GM19452 (cell line): ENCODE results near the gene FBXO33.
A peak's percentile ranks its signal among the peaks of the same experiment; 100 is the strongest.

Source experiments
- ATAC-seq: cut with Tn5 transposase; IDR thresholded peaks from one replicate; pipeline ENCODE4 v1.9.1; 2021; ENCODE audit not compliant: unreplicated experiment

FBXO33 gene, protein sequence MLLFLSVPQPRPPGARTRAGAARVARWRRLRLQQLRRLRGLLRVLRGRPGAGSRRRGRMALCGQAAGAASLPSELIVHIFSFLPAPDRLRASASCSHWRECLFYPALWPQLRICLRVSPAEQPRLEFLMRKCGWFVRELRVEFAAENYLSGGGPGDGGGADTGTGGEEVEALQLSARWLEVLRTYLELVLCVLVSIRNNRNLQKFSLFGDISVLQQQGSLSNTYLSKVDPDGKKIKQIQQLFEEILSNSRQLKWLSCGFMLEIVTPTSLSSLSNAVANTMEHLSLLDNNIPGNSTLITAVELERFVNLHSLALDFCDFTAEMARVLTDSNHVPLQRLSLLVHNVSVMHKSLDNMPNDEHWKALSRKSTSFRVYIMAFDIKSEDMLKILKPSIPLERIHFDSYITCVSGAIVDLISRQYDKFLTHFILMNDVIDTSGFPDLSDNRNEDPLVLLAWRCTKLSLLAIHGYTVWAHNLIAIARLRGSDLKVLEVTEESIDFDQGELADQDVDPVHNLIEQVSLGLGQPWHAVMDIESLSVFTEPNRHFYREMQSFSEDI

DNA sequence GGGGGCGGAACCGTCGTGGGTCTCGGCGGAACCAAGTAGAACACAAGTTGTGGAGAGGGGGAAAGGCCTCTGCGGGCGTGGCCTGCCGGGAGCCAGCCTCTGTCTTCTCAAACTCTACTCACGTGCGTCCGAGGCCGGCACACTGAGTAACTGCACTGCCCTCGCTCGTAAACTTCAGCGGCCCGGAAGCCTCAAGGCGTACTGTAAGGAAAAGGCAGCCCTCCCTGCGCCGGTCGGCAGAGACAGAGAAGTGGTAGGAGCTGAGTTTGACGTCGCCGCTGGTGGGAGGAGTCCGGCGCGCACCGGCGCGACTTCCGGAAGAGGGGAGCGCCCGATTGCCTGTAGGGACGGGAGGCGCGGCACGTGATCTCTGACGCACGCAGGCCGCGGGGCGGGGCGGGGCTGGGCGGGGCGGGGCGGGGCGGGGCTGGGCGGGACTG is at the start of gene FBXO33:
TSS of gene FBXO33 (minus strand) at position 255 of the 440 bp plus-strand sequence. CDS start 271 bp downstream, outside the sequence.
- ATAC-seq: peak; percentile 77

DNA sequence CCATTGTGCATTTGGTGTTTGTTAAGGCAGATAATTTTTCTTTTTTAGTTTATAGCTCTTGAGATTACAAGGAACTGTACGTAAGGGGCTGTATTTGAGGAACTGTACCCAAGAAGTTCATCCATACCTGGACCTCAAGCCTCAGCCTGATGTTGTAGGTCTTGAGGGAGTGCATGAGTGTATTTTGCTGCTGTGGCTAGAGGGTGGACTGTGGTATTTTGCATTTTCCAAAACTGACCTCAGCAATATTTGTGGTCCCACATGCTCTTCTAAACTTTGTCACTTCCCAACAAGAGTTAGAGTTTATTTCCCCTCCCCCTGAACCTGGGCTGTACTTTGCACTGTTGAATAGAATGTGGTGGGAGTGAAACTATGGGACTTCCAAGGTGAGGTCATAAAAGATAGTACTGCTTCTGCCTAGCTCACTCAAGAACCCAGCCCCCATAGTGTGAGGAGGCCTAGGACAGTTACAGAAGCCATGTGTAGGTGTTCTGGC is 42.2 kb upstream of the FBXO33 start:
- ATAC-seq: peak; percentile 92

DNA sequence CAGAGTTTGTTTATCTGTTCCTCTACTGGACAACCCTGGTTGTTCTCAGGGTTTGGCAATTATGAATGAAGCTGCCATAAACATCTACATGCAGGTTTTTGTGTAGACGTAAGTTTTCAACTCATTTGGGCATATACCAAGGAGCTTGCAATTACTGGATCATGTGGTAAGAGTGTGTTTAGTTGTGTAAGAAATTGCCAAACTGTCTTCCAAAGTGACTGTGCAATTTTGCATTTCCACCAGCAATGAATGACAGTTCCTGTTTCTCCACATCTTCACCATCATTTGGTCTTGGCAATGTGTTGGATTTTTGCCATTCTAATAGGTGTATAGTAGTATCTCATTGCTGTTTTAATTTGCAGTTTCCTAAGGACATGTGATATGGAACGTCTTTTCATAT is 39.8 kb upstream of the FBXO33 start:
- ATAC-seq: no peak

DNA sequence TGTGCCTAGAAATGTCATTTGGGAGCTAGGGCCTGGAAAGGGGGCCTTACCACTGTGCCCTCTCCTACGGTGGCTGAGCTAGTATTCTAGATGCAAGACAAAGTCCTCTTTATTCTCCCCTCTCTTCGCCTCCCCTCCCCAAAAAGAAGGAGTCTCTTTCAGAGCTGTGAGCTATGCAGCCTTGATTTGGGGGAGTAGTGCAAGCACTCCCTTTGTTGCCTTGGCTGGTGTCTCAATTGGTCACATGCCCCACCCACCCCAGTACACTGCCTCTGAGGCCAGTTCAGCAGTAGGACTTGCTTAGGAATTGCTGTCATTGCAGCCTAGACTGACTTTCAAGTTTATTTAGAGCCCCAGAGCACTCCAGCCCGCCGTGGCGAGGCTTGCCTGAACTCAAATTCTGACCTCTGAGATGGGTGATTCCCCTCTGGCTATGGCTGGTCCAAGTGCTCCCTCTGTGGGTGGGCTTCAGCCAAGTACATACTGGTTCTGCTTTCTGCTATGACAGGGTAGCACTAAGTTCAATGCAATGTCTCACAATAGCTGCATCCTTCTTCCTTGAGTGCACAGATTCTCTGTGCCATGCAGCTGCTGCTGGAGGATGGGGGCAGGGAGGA is 37.0 kb upstream of the FBXO33 start:
- ATAC-seq: peak; percentile 93

DNA sequence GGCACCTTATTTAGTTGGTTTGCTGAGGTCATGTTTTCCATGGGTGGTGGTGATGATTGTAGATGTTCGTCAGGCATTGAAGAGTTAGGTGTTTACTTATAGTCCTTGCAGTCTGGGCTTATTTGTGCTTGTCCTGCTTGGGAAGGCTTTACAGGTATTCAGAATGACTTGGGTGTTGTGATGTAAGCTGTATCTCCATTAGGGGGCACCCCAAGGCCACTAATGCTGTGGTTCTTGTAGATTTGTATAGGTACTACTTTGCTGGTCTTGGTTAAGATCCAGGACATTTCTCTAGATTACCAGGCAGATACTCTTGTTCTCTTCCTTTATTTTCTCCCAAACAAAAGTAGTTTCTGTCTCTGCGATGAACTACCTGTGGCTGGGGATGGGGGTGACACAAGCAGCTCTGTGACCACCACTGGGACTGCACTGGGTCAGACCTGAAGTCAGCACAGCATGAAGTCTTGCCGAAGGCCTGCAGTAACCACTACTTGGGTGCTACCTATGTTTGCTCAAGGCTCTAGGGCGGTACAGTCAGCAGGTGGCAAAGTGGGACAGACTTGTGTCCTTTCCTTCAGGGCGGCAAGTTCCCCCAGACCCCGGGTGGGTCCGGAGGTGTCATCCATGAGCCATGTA is 35.8 kb upstream of the FBXO33 start:
- peak; percentile 50 for ATAC-seq

DNA sequence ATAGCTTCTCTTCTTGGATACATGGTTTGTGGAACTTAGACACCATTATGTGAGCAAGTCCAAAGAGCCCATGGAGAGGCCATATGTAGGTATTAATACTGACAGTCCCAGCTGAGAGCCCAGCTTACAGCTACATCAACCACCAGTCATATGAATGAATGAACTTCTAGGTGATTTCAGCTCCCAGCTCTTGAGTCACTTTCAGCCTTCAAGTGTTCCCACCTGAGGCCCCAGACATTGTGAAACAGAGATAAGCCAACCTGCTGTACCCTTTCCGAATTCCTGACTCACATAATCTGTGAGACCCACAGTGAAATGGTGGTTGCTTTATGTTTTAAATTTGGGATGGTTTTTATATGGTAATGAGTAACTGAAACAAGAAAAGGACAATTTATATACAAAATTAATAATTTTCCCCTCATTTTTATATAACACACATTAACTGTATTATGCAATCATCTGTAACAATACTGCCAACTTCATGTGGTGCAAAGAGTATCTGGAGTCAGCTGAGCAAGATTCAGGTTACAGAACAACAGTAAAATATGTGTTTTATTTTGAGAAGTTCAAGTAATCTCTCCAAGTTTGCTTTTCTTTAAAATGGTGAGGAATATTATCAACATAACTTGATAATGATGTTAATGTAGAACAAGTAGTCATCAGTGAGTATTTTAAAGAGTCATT is 27.7 kb upstream of the FBXO33 start:
- no peak for ATAC-seq

DNA sequence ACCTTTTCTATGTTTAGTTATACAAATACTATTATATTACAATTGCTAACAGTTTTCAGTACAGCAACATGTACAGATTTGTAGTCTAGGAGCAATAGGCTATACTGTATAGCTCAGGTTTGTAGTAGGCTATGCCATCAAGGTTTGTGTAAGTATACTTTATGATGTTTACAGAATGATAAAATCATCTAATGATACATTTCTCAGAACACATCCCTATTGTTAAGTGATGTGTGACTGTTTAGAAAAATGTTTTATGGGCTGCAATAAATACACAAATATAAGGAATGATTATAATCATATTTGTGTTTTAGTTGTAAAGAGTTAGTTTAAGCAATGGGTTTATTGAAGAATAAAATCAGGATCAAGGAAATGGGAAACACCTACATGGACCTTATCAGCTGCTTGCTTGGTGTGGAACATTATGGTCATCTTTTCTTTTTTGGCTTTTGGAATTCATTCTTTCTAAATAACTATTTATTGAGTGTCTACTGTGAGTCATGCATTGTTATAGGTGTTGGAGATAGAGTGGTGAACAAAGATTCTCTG is 24.5 kb upstream of the FBXO33 start:
- ATAC-seq: no peak

DNA sequence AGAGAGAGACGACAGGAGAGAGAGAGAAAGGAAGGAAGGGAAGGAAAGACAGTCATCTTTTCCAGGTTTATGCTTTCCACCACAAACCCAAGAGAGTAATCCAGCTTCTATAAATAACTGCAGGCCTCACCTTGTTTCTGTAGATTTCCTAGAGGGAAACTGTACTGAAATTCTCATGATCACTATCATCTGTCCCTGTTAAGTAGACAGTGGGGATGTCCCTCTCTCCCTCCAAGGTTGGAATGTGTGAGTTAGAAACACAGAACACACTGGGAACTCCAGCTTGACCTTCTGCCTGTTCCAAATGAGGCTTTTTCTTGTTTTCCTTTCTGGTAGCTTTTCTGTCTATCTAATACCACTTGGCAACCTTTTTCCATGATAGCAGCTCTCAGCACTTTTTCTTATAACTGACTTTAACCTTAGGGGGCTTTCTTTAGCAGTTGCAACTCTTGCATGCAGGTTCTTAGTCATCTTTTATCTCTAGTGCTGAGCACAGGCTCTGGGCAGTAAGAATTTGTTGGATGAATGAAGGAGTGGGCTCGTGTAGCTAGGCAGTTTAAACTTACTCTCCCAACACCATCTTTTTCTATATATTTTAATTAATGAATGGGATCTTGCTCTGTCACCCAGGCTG is 22.8 kb upstream of the FBXO33 start:
- ATAC-seq: no peak

DNA sequence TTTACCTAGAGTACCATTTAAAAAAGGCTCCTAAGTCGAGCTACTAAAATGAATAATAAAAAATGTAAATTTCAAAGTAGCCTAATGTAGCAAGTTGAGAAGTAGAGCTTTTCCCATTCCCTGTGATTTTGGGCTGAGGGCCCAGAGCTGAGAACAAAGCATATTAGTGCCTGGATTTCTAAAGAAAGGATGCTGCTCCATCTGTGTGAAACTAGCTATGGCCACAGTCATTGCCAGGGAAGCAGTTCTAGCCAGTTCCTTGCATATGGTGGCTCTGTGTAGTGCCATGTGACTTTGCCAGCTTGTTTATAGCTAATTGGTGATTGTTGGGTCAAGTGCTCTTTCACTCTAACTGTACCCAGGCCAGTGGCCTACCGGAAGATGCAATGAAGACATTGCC is 20.4 kb upstream of the FBXO33 start:
- ATAC-seq: no peak

DNA sequence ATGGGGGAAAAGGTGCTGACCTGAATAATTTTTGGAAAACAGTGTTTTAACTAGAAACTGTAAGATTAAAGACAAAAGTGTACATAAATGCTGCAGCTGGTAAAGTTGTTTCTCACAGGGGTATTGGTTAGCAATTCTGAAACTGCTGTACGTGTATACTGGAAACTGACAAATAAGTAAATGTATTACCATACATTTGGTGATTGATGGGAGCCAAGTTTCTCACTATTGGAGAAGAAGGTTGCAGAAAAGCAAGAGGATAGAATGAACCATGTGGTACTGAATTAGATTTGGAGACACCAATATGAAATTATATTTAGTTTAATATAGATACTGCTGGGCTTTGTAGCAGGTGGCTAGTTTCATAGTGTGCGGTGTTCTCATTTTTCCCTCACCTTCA is 19.6 kb upstream of the FBXO33 start:
- peak; percentile 50 for ATAC-seq

DNA sequence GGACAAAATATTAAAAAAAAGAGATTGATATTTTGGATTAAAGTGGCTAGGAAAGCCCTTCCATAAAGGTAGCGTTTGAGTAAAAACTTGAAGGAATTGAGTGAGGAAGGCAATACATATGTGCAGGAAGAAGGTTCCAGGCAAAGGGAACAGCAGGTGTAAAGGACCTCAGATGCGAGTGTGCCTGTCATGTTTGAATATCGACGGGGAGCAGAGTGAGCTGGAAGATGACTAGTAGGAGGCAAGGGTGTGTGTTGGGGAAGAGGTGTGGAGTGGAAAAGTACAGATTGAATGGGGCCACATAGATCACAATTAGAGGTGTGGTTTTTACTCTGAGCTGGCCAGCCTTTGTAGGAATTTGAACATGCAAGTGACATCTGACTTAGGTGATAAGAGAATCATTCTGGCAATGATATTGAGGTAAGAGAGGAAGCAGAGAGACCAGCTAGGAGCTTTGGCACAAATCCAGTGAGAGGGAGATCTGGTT is 15.0 kb upstream of the FBXO33 start:
- ATAC-seq: no peak

DNA sequence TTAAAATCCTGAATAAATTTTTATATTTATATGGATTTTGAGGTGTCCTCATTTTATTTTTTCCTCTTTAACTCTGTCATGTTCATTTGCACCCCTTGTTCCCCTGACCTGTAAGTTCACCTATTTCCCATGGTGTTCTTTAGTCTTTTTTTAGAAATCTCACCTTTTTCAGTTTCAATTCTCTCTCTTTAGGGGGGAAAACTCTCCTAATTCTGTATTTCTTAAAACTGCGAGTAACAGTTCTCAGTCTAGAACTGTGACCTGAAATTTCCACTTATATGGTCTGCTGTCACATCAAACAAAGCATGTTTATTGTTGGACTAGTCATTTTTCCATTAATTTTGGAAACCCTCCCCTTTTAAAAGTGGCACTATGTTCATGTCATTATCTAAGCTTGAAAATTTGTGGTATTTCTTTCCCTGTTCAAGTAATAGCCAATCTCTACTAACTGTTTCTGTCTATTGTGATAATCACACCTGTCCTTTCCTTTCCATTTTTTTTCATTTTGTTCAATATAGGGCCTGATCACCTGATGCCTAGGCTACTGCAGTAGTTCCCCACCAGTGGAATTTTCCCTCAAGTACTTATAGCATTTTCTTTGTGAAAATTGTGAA is 14.0 kb upstream of the FBXO33 start:
- ATAC-seq: peak; percentile 51

DNA sequence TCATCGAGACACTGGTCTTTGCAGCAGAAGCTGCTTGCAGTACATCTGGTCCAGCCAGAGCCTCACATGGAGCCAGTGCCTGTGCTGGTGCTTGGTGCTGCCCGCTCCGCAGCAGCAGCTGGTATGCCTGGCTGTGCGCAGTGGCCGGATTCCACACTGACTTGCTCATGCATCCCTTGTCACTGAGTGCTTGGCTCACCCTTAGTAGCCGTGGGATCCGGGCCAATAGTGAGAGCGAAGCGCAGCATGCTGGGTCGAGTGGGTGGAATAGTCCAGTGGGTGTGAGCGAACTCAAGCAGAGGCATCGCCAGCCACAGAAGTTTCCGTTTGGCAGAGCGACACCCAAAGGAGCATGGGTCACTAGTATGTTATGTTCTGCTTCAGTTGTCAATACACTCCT is 10.1 kb upstream of the FBXO33 start:
- ATAC-seq: no peak

DNA sequence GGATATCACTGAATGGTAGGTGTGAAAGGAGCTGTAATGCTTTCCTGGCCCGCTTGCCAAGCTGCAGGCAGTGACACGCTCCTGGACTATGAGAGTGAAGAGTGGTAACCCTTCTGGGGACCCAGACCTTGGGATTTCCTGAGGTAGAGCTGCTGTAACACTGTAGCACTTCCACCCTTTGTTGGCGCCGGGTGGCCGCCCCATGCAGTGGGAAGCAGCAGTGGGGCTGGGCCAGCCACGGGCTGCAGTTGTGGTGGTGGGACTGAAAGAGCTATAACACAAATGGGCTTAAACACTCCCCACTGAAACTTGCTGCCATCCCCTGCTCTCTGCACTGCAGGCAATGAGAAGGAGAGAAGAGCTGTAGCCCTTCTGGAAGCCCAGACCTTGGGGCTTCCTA is 9.6 kb upstream of the FBXO33 start:
- ATAC-seq: no peak

DNA sequence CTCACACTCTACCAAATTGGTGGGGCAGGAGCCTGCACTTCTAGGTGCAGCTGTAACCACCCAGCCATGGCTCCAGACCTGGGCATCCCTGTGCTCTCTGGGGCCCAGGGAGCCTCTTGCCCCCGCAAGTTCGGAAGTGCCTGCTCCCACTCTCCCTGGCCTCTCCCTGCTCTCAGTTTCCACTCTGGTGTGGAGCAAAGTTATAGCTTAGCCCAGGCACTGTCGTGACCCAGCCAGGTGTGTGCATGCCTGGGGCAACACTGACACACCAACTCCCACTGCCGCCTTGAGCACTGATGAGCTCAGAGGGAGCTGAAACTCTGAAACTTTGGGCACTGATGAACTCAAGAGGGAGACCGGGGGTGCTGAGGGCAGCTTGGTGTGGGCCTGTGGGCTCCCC is 8.7 kb upstream of the FBXO33 start:
- ATAC-seq: no peak

DNA sequence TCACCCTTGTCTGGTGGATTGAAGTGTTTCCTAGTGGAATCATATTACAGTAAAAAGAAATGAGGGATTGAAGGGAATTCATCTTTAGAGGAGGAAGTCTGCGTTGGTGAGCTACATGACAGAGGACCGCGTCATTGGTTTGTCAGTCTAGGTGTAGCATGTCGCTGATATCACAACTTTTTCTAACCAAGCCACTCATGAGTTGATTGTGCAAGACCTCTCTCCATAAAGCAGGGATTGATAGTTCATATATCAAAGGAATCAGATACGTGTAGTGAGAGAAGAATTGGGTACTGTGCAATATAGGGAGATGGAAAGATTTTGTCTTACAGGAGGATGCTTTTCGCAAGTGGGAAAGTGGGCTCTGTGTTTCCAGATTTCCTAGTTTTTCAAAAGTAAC is 3.0 kb upstream of the FBXO33 start:
- ATAC-seq: no peak

DNA sequence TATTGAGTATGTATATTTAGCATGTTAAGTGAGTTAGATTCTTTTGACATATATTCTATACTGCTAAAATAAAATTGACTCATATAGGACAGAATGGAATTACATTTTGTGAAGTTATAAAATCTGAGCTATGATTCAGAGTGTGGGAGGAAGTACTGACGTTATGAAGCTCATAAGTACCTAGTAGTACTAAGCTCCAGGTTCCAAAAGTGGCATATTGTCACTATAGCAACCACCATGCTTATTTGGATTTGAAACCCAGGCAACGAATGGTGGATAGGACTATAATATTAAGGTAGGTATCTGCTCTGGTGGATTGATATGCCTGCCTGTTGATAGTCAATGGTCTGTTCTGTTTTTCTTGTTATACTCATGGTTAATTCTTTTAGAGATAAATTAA is 2.2 kb upstream of the FBXO33 start:
- no peak for ATAC-seq

DNA sequence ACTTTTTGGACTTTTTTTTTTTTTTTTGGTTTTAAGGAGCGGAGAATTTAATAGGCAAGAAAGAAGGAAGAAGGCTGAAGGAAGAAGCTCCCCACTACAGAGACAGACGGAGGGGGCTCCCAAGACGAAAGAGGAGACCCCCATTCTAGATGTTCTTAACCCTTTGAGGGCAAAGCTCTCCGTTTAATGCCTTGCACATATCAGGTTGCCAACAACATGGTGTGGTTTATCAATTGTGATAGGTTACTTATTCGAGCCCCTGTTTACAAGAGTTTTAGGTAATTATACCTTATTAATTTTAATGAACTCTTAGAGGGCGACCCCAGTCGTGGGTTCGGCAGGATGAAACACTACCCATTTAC is 1.2 kb upstream of the FBXO33 start:
- ATAC-seq: no peak

DNA sequence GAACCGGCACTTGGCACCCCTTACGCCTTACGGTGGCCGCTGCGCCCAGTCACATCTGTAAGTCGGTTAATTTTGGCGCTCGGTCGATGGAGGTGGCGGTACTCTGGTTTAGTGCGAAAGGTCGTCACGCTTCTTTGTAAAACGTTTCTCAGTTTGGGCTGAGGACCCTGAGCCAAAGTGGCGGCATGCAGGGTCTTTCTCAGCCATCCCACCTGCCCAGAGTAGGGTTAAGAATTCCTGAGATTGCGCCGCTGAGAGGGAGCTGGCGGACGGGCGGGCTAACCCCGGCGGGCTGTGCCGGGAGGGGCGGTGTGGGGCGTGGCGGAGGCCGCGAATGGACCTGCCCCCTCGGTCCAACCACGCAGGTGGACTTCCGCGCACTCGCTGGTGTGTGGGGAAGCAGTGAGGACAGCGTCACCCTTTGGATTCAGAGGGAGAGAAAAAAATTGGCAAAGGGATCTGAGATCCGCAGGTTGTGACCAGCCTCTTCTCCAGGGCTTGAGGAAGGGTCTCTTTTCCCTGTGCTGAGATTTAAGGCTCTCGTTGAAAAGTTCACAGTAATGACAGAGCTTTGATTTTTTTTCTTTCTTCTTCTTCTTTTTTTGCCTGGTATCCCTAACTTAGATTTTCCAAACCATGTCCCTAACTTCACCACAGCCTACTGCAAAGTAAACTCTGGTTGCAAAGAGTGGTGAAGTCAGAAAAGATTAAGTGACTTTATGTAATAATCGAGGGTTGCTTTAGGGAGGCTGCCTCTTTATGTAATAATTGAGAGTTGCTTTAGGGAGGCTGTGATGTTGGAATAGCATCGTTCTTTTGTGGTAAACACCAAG is 602 bp upstream of the FBXO33 start:
- ATAC-seq: peak; percentile 65
